Activated naive CD4-positive, alpha-beta T cell treated with anti-CD3 and anti-CD28 coated beads, Interleukin-2, amount 50 U/mL, for 72 hours (primary cell): ENCODE measurements around the gene TSPYL1. TPM values are rescaled to one million over a fixed set of nuclear protein-coding genes. Genes with fewer than 3 reads are reported as not detected.
"Not testable (repeated sequence)": the region's sequence is repeated elsewhere in the genome, so short reads cannot be mapped to it uniquely, and the experiment has no call there.

ENCODE experiments used
- ATAC-seq, 2 donors: fragments of 150-1000 bp; cut with Tn5 transposase; 2 replicates each; pipeline ENCODE4 v1.10.0; 2021; ENCODE audit warnings: mild to moderate bottlenecking in 2 of 2, moderate library complexity in 2 of 2
- DNase-seq, 2 donors: peaks; one replicate each; pipeline ENCODE4 v3.0.0; 2021 to 2022; ENCODE audit warnings: low spot score in 2 of 2
- H3K27ac Mint-ChIP-seq, 2 donors: one replicate each; pipeline ENCODE4 v1.8.0; 2022; ENCODE audit warnings: mild to moderate bottlenecking in 2 of 2, mixed read lengths in 2 of 2
- H3K36me3 Mint-ChIP-seq, 2 donors: one replicate each; pipeline ENCODE4 v1.8.0; 2022; ENCODE audit warnings: mixed read lengths in 2 of 2
- H3K9me3 Mint-ChIP-seq, 2 donors: one replicate each; pipeline ENCODE4 v1.8.0; 2022; ENCODE audit warnings: mixed read lengths in 2 of 2
- total RNA-seq, 2 donors: library from RNA; stranded (reverse); gene quantifications; one replicate each; pipeline ENCODE4 v1.2.3, GENCODE V29; 2022

Gene TSPYL1
- 10 to 100 TPM; 35.9 to 59.2 TPM for total RNA-seq

DNA sequence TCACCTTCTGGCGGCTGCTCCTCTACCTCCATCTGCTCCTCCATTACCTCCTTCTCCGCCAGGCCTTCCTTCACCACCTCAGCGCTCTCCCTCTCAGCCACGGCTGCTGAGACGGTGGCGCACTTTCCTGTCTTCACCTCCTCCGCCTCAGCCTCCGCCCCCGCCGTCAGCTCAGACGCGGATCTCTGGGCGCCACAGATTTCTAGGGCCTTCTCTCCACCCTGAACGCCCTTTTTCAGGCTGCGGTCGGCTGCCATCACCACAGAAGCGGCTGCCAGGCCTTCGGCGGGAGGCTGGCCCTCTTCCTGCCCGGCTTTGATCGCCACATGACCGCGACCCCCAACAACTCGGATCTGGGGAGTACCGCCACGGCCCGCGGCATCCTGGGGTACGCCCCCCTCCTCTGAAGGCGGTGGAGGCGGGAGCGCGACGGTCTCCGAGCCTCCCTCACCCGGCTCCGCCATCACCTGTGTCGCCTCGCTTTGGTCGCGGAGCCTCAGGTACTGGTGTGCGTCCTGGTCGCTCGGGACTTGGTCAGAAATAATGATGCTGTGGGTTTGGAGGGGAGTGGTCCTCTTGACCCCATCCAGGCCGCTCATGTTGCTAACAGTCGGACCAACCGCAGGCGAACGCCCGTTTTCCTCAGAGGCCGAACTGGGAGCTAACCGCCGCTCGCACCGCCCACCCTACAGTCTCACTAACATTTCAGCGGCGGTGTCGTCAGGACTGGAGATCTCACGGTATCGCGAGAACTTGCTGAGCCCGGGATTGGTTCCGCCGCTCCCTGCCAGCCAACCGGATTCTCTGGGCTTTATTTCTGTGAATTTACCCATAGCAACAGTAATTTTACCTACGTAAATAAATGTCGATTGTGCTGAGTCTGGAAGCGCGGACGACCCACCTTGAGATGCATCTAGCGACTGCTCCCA is at the start of gene TSPYL1:
Gene TSPYL1, minus strand, starts transcription at position 699 of the 929 bp plus-strand sequence. Its CDS starts 100 bp downstream, at position 599.
- Mint-ChIP-seq H3K9me3 (no peaks in the 10 kb centered on the region), H3K36me3 (peaks cover 37 to 39% of the 10 kb centered on the region in 2 donors), H3K27ac (peak within 1 kb of the TSS; percentile 99 to 100)
- peak; percentile 94 to 95 for ATAC-seq
- peak; percentile 86 to 94 for DNase-seq

DNA sequence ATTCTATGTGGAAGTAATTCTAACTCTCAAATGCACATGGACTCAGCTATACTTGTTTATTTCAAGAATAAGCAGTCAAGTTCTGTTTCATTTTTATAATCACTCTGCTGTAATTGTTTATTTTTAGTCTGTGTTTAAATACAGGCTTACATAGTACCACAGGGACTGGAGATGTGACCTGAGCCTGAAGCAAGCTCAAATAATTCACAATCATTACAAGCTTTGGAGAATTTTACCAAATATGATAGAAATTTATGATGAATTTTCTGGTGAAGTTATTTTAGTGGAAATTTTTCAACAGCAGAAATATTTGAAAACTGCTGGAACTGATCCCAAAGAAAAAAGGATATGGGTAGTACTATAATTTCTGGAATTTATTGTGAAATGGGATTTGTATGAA is 49.4 kb upstream of the TSPYL1 start:
- Mint-ChIP-seq H3K36me3 (no peaks in the 10 kb centered on the region), H3K9me3 (no peaks in the 10 kb centered on the region), H3K27ac (no peak overlapping the region)
- DNase-seq (no peak), ATAC-seq (no peak)

DNA sequence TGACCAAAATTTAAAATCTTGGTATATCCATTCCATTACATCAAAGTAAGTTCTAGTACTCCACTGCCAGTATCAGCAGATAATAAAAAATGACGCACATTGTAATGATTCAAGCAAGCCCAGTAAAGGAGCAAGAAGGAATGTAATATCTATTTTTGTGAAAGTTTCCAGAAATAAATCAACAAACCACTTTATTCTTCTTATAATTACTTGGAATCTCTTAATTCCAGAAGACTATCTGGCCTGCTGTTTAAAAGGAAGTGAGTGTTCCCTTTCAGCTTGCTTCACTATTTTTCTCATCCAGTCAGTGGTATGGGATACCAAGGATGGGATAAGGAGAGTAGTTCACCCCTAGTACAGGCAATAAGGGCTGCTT is 48.8 kb upstream of the TSPYL1 start:
- no peak for DNase-seq
- no peak overlapping the region for H3K27ac Mint-ChIP-seq
- no peak for ATAC-seq
- no peaks in the 10 kb centered on the region for H3K9me3 Mint-ChIP-seq
- no peaks in the 10 kb centered on the region for H3K36me3 Mint-ChIP-seq

DNA sequence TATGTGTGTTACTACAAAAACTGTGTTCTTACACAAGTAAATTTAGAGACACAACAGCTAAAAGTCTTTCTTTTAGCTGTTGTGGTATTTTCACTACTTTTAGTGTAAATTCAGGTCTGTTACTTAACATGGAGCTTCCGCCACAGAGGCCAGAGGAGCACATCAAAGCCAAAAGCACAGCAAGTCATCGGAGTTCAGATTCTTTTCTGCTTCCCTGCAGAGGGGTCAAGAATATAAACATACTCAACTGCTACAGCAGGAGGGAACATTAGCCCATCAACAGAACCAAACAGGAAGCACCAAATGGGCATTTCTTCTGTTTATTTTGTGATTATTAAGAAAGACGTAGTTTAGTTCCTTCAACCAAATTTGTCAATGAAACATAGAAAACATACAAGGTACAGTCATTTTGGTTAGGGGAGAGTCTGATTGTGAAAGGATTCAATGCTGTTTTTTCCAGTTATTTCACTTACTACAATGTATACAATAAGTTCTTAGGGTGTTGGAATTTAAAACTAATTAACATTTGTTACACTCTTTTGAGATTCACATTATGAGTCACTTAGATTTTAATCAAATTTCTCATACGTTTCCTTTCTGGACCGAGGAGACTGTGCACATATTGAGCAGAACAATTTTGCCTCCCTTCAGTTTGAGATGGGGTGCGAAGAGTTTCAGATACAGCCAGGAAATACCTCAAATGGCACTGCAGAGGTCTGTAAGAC is 48.2 kb upstream of the TSPYL1 start:
- no peak for DNase-seq
- H3K36me3 Mint-ChIP-seq, result no peaks in the 10 kb centered on the region
- no peak for ATAC-seq
- no peaks in the 10 kb centered on the region for H3K9me3 Mint-ChIP-seq
- no peak overlapping the region for H3K27ac Mint-ChIP-seq

DNA sequence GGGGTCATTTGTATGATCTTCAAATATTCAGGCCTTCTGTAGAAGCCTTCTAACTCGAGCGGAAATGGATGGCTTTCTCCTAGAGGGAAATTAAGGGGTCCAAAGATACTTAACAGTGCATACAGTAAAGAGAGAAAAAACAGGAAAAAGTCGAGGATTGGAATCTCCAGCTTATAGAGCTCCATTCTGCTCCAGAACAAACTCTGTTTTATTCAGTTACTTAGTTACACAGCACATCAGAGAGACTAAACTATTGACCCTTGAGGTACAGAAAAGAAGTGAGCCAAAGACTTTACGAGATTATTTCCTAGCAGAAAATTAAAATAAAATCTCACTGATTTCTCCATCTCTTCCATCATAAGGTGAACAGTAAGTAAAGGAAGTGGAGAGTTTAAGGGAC is 47.3 kb upstream of the TSPYL1 start:
- no peak overlapping the region for H3K27ac Mint-ChIP-seq
- H3K9me3 Mint-ChIP-seq, result no peaks in the 10 kb centered on the region
- no peaks in the 10 kb centered on the region for H3K36me3 Mint-ChIP-seq
- no peak for DNase-seq
- no peak for ATAC-seq

GRCh38 chr6:116326181-116326671 is 46.5 kb upstream of the TSPYL1 start:
- DNase-seq (no peak), ATAC-seq (no peak)

GRCh38 chr6:116325634-116326132 is 46.0 kb upstream of the TSPYL1 start:
- not testable (repeated sequence) for ATAC-seq, H3K36me3 Mint-ChIP-seq, DNase-seq, H3K27ac Mint-ChIP-seq, H3K9me3 Mint-ChIP-seq

More at GRCh38 chr6:116326181-116326671, 46.5 kb upstream of the TSPYL1 start:
- H3K27ac Mint-ChIP-seq, result no peak overlapping the region
- H3K9me3 Mint-ChIP-seq, result no peaks in the 10 kb centered on the region
- no peaks in the 10 kb centered on the region for H3K36me3 Mint-ChIP-seq

- ATAC-seq, result no peak
- H3K27ac Mint-ChIP-seq, result no peak overlapping the region
- no peaks in the 10 kb centered on the region for H3K9me3 Mint-ChIP-seq
- H3K36me3 Mint-ChIP-seq, result no peaks in the 10 kb centered on the region
- no peak for DNase-seq
Measured at GRCh38 chr6:116323863-116324262, 44.1 kb upstream of the TSPYL1 start.

DNA sequence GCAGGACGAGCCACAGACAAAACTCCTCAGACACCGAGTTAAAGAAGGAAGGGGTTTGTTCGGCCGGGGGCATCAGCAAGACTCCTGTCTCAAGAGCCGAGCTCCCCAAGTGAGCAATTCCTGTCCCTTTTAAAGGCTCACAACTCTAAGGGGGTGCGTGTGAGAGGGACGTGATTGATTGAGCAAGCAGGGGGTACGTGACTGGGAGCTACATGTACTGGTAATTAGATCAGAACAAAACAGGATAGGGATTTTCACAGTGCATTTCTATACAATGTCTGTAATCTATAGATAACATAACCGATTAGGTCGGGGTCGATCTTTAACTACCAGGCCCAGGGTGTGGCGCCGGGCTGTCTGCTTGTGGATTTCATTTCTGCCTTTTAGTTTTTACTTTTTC is 42.2 kb upstream of the TSPYL1 start:
- not testable (repeated sequence) for H3K36me3 Mint-ChIP-seq, ATAC-seq, DNase-seq, H3K27ac Mint-ChIP-seq, H3K9me3 Mint-ChIP-seq

- no peak for ATAC-seq
- Mint-ChIP-seq H3K9me3 (no peaks in the 10 kb centered on the region), H3K27ac (no peak overlapping the region), H3K36me3 (no peaks in the 10 kb centered on the region)
- no peak for DNase-seq
Measured at GRCh38 chr6:116316772-116317467, 37.2 kb upstream of the TSPYL1 start.

DNA sequence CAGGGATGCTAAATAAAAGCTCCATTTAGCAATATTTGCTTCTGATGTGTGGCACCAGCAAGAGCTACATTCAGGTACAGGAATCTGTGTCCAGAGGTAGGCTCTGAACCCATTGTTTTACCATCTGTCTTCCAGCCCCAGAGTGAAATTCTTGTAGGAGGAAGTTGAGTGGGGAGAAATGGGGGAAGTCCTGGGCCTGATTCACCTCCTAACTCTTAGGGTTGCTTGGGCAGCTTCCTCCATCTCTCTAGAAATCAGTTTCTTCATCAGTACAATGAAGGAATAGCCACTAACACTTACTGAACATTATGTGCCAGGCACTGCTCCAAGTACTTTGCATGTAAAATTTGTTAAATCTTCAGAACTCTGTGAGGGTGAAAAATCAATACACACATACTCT is 35.1 kb upstream of the TSPYL1 start:
- ATAC-seq (no peak), DNase-seq (no peak)
- no peaks in the 10 kb centered on the region for H3K9me3 Mint-ChIP-seq
- H3K27ac Mint-ChIP-seq, result no peak overlapping the region
- peaks cover 0 to 10% of the 10 kb centered on the region in 2 donors for H3K36me3 Mint-ChIP-seq

DNA sequence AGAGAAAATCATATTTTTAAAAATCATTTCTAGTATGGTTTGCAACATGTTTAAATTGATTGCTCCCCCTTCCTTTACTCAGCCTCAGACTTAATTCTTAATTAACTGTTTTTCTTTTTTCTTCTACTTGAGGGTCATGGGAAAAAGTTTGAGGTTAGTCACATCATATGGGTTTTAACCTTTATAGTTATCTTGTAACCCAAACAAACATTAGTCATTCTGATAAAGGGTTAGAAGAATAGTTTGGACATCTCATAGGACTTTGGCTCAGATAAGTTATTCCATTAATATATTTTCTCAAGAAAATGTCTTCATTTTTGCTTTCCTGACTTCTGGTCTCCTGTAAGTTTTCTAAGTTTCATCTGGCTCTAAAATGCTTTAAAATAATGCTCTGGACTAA is 34.5 kb upstream of the TSPYL1 start:
- H3K36me3 Mint-ChIP-seq, result peaks cover 0 to 10% of the 10 kb centered on the region in 2 donors
- ATAC-seq, result no peak
- H3K9me3 Mint-ChIP-seq, result no peaks in the 10 kb centered on the region
- no peak for DNase-seq
- H3K27ac Mint-ChIP-seq, result no peak overlapping the region

DNA sequence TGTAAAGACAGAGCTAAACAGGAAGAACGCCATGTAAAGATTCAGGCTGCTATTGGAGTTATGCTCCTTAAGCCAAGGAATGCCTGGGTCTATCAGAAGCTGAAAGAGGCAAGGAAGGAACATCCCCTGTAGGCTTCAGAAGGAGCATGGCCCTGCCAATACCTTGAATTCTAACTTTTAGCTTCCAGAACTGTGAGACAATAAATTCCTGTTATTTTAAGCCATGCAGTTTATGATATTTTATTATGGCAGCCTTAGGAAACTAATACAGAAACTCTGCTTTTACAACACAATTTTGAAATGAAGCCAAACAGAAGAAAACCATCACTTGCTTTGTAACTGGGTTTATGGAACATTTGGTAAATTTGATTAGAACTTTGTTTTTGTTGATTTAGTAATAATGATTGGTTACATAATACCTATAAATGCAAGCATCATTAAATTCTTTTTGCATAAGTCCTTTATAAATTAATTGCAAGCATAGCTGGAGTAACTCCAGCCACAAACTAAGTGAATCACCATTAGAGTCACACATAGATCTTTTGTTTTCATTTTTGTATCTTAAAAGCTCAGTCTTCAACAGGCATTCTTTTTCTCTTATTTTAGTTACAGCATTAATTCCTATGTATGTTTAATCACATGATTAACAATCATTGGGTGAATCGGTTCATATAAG is 33.5 kb upstream of the TSPYL1 start:
- ATAC-seq (no peak), DNase-seq (no peak)
- Mint-ChIP-seq H3K27ac (no peak overlapping the region), H3K36me3 (peaks cover 0 to 10% of the 10 kb centered on the region in 2 donors), H3K9me3 (no peaks in the 10 kb centered on the region)

- no peak for DNase-seq
- H3K36me3 Mint-ChIP-seq, result peaks cover 0 to 10% of the 10 kb centered on the region in 2 donors
- ATAC-seq, result no peak
- H3K27ac Mint-ChIP-seq, result no peak overlapping the region
- no peaks in the 10 kb centered on the region for H3K9me3 Mint-ChIP-seq
Measured at GRCh38 chr6:116309657-116310056, 29.9 kb upstream of the TSPYL1 start.

GRCh38 chr6:116309001-116309400 is 29.3 kb upstream of the TSPYL1 start:
- H3K27ac Mint-ChIP-seq, result no peak overlapping the region
- no peak for DNase-seq
- peaks cover 0 to 10% of the 10 kb centered on the region in 2 donors for H3K36me3 Mint-ChIP-seq
- no peak for ATAC-seq
- no peaks in the 10 kb centered on the region for H3K9me3 Mint-ChIP-seq

DNA sequence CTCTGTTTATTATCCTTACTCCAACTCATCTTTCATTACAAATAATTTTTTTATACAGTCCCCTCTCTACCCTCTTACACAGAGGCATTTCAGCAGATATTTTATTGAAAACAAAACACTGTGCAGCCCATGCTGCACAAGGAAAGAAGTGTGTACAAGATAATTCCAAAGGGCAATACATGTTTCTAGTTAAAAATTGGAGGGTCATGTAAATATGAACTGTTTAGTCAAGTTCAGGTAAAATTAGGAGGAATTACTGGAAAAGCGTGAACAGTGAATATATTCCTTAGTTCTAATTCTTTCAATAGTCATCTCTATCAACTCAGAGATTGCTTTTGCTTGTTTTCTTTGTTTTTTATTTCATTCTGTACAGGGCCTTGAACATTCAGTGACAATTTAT is 27.9 kb upstream of the TSPYL1 start:
- Mint-ChIP-seq H3K27ac (no peak overlapping the region), H3K36me3 (peaks cover 0 to 10% of the 10 kb centered on the region in 2 donors), H3K9me3 (no peaks in the 10 kb centered on the region)
- ATAC-seq (no peak), DNase-seq (no peak)
